ENCODE measurements around the gene TMEM273. TPM values are rescaled to one million over a fixed set of nuclear protein-coding genes. Genes with fewer than 3 reads are reported as not detected.

The TMEM273 gene
- total and polyA plus RNA-seq, 2 of the 4 experiments (the other 2 are of a cell fraction) = not detected

DNA sequence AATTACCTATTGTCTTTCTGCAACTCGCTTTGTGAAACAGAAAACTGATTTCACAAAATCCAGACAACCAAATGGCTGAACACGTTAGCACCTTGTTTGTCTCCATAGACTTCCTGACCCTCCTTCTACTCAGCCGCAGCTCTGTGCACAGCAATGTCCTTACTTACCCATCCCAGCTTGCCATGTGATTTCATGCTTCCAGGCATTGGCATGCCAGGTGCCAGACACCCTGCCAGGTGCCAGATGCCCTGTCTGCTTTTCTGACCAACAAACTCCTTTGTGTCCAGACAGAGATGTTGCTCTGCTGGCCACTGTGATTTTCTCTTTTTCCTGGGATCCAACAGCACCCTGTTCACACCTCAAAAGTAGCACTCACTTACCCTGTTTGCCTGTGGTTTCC, 38.3 kb downstream of the TMEM273 start:
- Histone ChIP-seq H2AK5ac (ENCODE audit: low read depth, low read length) (no peak overlapping the region), H3K27ac (ENCODE audit: insufficient read depth, low read length) (no peak overlapping the region), H3K4me3 (ENCODE audit: insufficient read depth, low read depth, low read length) (no peak overlapping the region), H3K36me3 (ENCODE audit: control insufficient read depth, insufficient read depth, low read length) (no peaks in the 10 kb centered on the region), H3K79me1 (ENCODE audit: low read depth in 1 of 2, low read length in 2 of 2) (no peaks in the 10 kb centered on the region), H4K5ac (ENCODE audit: low read depth, low read length) (no peak overlapping the region), H3K4ac (ENCODE audit: low read depth, low read length) (no peak overlapping the region), H2BK15ac (ENCODE audit: low read depth, low read length) (no peak overlapping the region), H3K14ac (replicated peaks; ENCODE audit: low read depth, low read length) (peak overlapping the region; percentile 46; the same call in 1 of the 2 replicates), H3K9me3 (ENCODE audit: control insufficient read depth, insufficient read depth, low read length) (no peaks in the 10 kb centered on the region; the same call in 1 of the 2 replicates), H3K4me1 (ENCODE audit: control insufficient read depth, insufficient read depth, low read length) (peaks cover 13% of the 10 kb centered on the region), H2AFZ (replicated peaks; ENCODE audit: low read length, poor library complexity) (no peak overlapping the region), H3K23ac (ENCODE audit: low read depth, low read length) (no peak overlapping the region), H3K27me3 (ENCODE audit: control insufficient read depth, insufficient read depth, low read length) (no peaks in the 10 kb centered on the region), H3K9me1 (ENCODE audit: insufficient read depth, low read length) (peaks cover 12% of the 10 kb centered on the region), H3K56ac (ENCODE audit: extremely low read depth, insufficient read depth, low read length) (no peak overlapping the region), H4K20me1 (ENCODE audit: insufficient read depth, low read length) (no peaks in the 10 kb centered on the region), H2BK20ac (ENCODE audit: low read depth, low read length) (no peak overlapping the region), H4K8ac (ENCODE audit: low read depth in 2 of 2, low read length in 2 of 2) (no peak overlapping the region), H2BK120ac (ENCODE audit: low read depth, low read length) (peak overlapping the region; percentile 55; the same call in 1 of the 2 replicates), H2AK9ac (replicated peaks; ENCODE audit: low read depth, low read length, poor library complexity) (no peak overlapping the region), H3K9ac (ENCODE audit: low read depth, low read length) (no peak overlapping the region), H3K4me2 (ENCODE audit: low read depth, low read length) (no peak overlapping the region), H2BK5ac (ENCODE audit: low read depth, low read length, poor library complexity, severe bottlenecking) (no peak overlapping the region), H3K18ac (ENCODE audit: low read depth, low read length) (no peak overlapping the region), H4K91ac (ENCODE audit: insufficient read depth, low read depth, low read length) (peak overlapping the region; percentile 15; the same call in 1 of the 2 replicates)
- POLR2A ChIA-PET (ENCODE audit: unreplicated experiment) = no interaction called here
- intact Hi-C loops (cut with micrococcal nuclease) = no loop called here
- BruUV-seq (replicated peaks) = no TSS peak
- dilution Hi-C loops (cut with HindIII; ENCODE audit: low sequenced_read_pairs, unreplicated experiment) = no loop called here
- CTCF ChIA-PET = no interaction called here
- no peak for DNase-seq
- 85% methylated on average over 3 of the region's 3 CpGs; no CpG with 5 or more reads in 1 of the 2 experiments for WGBS, 2 experiments (ENCODE audit: extremely low coverage in 2 of 2, insufficient read length in 1 of 2)
- in situ Hi-C loops (cut with MboI; ENCODE audit: low sequenced_read_pairs) = no loop called here
- no peak for ATAC-seq (ENCODE audit: low read depth)
- no peak for TF ChIP-seq USF2 (IDR thresholded peaks at IDR 0.05; ENCODE audit: low read depth, low read length)
